UCSD-AML1 (cell line): ENCODE results near the gene EIF3B.
A peak's percentile ranks its signal among the peaks of the same experiment; 100 is the strongest.
"Not testable (repeated sequence)": the region's sequence is repeated elsewhere in the genome, so short reads cannot be mapped to it uniquely, and the experiment has no call there.

ENCODE experiments used
- DNase-seq: peaks from one replicate; lab custom pipeline; 2025; ENCODE audit not compliant: unreplicated experiment; lab: John Stamatoyannopoulos, UW

Gene EIF3B

DNA sequence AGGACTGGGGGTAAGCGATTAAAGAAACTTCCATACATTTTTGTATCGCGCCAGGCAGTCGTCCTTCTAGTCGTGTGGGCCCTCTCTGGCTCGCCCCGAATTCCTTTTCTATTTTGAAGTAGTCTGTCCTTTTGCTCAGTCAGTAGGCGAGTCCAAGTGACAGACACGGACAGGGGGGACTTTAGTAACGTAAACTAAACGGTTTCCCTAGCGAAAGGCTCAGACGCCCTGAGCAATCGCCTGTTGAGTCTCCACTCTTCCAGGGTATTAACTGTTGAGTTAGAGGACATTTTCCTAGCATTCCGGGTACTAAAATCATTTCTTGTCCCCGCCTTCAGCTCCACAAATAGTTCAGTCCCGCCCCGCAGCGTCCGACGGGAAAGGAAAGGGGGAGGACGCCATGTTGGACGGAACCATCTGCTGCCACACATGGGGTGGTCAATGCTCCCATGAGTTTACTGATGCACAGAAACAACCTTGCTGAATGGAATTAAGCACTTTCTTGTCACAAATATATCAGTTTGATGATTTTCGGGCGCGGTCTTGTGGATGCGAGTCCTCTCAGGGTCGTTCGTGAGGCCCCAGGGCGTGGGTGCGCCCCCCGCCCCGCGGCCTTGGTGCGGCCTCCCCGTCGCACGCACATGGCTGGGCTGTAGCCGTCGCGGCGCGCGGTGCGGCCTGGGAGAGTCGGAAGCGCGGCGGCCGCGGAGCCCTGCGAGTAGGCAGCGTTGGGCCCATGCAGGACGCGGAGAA is at the start of gene EIF3B:
Gene EIF3B, plus strand, starts transcription at position 642 of the 753 bp plus-strand sequence. Its CDS starts 95 bp downstream, at position 737.
- peak; percentile 84 for DNase-seq

DNA sequence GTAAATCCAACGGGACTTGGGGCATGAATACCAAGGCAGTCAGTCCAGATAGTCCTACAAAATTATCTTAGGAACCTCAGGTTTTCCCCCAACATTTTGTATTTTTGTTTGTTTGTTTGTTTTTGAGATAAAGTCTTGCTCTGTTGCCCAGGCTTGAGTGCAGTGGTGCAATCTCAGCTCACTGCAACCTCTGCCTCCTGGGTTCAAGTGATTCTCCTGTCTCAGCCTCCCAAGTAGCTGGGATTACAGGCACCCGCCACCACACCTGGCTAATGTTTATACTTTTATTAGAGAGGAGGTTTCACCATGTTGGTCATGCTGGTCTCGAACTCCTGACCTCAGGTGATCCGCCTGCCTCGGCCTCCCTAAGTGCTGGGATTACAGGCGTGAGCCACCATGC is 49.4 kb upstream of the EIF3B start:
- DNase-seq, result not testable (repeated sequence)

DNA sequence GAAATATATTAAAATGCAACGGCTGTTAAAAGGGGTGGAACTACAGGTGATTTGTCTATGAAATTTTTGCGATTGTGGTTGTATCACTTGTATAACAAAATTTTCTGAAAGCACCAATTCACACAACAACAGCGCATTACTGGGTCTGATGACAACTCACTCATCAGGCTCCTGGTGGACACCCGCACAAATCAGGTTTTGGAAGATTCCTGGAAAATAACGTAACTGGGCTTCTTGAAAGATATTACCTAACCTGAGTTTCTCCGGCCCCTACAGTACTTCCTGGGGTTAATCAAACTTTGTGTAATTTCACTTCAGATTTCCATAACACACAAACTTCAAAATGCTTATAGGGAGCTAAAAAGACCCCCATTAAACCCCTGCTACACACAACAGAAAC is 47.9 kb upstream of the EIF3B start:
- no peak for DNase-seq

DNA sequence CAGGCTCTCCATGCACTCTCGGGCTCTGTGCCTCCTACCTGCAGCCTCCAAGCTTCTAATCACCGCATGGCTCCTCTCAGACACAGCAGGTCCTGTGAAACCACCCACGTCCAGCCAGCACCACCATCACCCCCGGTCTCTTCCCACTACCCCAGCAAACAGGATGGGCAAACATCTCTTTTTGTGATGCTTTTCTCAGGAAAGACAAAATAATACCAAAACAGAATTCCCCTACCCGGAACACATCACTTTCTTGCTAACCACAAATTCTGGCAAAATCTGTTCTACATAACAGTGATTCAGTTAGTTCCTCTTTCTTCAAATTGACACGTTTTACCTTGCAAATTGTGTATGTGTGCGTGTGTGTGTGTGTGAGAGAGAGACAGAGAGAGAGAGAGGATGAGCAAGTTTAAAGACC is 46.9 kb upstream of the EIF3B start:
- no peak for DNase-seq

DNA sequence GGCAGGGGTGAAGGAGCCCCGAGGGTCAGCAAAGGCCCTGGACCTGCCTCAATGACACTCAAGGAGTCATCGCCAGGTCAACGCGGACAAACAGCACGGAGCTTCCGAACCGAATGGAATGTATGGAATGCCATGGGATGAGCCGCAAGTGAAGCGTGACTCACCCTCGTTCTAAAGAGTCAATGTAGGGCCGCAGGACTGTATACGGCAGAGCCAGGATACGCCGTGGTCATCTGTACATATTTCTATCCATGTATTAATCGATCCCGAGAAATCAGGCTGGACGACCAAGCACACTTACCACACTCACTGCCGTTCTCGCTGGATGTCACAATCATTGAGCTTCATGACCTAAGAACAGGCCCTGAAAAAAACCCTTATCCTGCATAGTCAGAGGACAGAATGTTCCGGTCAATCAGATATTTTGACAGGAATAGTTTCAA is 44.7 kb upstream of the EIF3B start:
- DNase-seq, result no peak

DNA sequence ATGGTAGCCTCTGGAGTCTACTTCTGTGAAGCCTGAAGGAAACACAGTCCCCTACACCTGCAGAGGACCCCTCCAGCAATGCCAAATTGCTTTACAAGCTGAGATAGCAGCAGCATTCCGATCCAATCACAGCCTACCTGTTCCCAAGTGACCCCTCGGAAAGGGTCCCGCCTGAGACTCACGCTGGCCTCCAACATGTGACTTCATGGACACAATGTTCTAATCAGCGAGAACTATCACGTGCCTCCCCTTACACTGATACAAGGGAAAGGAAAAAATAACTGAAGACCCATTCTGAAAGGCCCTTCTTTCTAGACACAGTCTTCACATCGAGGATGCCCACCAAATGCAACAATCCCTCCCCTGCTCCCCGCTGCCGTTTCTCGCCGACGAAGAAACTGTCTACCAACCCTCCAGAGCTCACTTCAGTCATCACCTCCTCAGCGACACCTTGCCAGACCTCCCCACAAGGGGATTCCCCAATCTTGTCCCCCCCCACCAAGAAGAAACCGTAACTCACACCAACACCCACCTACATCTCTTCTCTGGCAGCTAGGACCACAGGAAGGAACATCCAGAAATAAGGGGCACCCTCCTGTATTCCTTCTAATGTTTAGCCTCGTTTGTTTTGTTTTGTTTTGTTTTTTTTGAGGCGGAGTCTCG is 42.2 kb upstream of the EIF3B start:
- no peak for DNase-seq

DNA sequence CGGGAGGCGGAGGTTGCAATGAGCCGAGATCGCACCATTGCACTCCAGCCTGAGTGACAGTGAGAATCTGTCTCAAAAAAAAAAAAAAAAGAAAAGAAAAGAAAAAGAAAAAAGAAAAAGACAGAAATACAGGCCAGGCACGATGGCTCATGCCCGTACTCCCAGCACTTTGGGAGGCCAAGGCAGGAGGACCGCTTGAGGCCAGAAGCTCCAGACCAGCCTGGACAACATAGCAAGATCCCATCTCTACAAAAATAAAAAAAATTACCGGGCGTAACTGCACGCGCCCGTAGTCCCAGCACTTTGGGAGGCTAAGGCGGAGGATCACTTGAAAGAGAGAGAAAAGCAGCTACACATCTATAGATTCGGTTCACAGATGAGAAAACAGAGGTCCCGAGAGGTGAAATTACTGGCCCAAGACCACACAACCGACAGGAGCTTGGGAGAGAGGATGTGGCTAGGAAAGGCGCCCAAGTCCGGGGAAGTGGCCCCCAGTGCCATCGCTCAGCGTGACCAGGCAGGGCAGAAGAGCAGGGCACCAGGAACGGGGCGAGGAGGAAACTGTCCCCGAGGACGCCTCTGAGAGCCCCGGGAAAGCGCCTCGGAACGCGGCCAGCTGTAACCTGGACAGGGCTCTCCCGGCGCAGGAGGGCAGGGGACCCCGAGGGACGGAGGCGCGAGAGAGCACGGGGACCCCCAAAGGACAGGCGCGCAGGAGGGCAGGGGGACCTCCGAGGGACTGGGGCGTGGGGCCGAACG is 41.0 kb upstream of the EIF3B start:
- no peak for DNase-seq

DNA sequence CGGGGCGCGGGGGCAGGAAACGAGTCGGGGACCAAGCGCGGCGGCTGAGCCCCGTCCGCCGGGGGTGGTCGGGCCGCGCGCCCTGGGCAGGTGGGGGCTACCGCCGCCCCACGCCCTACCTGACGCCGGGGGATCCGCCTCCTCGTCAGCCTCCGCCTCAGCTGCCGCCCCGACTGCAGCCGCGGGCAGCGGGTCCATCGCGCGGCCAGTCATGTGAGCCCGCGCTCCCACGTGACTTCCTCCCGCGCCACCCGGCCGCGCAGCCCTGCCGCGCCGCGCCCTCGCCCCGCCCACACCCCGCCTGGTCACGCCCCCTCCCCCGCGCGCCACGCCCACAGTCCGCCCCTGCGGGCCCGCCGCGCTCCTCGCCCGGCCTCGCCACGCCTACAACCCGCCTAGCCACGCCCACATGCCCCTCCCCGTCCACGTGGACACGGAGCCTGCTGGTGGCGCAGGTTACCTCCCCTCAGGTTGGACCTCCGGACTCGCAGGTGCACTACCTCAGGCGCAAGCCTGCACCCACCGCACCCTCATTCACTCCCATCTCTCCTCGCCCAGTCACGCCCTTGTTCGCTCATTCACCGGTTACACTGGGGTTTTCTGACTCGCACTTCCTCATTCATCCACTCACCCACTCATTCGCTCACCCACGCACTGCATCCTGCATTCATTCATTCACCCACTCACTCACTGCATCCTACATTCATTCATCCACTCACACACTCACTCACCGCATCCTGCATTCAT is 40.2 kb upstream of the EIF3B start, which contains the start of gene SNX8:
Gene SNX8, minus strand, starts transcription at position 233 of the 747 bp plus-strand sequence. Its CDS starts 20 bp downstream, at position 213.
- DNase-seq, result peak; percentile 81

DNA sequence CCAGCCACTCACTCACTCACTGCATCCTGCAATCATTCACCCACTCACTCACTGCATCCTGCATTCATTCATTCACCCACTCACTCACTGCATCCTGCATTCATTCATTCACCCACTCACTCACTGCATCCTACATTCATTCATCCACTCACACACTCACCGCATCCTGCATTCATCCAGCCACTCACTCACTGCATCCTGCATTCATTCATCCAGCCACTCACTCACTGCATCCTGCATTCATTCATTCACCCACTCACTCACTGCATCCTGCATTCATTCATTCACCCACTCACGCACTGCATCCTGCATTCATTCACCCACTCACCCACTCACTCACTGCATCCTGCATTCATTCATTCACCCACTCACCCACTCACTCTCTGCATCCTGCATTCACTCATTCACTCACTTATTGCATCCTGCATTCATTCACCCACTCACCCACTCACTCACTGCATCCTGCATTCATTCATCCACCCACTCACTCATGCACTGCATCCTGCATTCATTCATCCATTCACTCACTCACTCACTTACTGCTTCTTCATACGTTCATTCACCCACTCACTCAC is 39.6 kb upstream of the EIF3B start:
- DNase-seq, result not testable (repeated sequence)

DNA sequence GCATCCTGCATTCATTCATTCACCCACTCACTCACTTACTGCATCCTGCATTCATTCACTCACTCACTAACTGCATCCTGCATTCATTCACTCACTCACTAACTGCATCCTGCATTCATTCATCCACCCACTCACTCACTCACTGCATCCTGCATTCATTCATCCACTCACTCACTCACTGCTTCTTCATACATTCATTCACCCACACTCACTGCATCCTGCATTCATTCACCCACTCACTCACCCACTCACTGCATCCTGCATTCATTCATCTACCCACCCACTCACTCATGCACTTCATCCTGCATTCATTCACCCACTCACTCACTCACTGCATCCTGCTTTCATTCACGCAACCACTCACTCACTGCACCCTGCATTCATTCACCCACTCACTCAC is 38.8 kb upstream of the EIF3B start:
- no peak for DNase-seq

DNA sequence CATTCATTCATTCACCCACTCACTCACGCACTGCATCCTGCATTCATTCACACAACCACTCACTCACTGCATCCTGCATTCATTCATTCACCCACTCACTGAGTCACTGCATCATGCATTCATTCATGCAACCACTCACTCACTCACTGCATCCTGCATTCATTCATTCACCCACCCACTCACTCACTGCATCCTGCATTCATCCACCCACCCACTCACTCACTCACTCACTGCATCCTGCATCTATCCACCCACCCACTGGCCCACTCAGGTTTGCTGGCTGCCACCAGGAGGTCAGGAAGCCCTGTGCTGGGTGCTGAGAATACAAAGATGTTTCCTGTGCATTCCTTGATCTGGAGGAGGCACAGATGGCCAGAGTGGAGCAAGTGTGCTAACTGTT is 38.0 kb upstream of the EIF3B start:
- peak; percentile 10 for DNase-seq

DNA sequence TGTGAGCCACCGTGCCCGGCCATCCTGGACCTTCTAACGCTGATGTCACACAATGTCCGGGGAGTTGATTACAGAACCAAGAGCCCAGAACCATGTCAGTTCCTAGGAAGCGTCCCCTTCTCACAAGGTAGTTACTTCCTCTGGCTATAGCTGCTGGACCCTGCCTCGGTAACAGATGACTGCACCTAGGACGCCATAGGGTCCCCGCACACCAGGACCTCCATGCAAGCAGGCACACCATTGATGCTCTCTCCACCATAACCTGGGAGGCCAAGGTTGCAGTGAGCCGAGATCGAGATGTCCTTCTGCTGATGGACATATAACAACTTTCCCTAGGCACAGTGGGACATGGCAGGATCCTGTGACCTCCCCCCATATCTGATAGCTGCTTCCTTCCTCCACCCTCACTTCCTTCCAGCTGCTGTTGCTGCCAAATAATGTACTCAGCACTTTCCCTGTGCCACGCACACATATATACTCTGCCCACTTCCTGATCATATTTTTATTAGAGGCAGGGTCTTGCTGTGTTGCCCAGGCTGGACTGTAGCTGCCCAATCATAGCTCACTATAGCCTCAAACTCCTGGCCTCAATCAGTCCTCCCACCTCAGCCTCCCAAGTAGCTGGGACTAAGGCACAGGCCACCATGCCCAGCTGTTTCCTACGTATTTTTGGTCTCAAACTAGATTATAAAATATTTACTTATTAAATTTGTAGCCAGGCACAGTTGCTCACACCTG is 36.9 kb upstream of the EIF3B start:
- peak; percentile 13 for DNase-seq

DNA sequence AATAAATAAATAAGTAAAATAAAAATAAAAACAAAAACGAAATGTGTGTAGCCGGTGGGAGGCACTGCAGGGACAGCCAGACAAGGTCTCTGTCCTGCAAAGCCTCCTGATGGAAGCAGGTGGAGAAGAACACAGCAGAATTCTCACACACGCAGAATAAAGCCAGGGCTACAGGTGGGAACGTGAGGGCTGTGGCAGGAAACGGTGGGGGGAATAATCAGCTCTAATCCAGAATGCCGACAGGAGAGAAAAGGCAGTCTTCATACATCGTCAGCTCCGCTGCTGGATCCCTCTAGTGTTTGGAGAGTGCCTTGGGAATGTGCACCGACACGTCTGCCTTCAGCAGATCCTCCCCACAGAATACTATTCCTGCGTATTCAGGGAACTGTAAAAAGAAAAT is 33.6 kb upstream of the EIF3B start:
- no peak for DNase-seq

DNA sequence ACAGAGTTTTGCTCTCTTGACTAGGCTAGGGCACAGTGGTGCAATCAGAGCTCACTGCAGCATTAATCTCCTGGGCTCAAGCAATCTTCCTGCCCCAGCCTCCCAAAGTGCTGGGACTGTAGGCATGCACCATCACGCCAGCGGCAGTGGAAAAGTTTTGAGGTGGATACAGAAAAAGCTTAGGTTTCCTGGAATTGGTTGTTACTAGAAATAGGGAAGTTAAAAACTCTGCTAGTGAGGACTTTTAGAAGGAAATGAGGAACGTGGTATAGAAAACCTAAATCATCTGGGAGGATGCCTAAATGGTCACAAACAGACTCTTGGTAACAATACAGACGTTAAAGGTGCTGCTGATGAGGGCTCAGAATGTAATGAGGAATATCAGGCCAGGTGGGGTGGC is 29.5 kb upstream of the EIF3B start:
- peak; percentile 50 for DNase-seq

DNA sequence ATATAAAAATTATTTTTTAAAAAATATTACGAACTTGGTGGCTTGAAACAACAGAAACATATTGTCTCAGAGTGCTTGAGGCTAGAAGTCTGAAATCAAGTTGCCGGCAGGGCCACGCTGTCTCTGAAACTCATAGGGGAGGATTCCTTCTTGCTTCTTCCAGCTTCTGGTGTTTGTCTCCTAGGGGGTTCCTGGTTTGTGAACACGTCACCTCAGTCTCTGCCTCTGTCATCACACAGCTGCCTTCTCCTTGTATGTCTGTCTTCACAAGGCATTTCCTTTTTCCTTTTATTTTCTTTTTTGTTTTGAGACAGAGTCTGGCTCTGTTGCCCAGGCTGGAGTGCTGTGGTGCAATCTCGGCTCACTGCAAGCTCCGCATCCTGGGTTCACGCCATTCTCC is 27.7 kb upstream of the EIF3B start:
- no peak for DNase-seq

DNA sequence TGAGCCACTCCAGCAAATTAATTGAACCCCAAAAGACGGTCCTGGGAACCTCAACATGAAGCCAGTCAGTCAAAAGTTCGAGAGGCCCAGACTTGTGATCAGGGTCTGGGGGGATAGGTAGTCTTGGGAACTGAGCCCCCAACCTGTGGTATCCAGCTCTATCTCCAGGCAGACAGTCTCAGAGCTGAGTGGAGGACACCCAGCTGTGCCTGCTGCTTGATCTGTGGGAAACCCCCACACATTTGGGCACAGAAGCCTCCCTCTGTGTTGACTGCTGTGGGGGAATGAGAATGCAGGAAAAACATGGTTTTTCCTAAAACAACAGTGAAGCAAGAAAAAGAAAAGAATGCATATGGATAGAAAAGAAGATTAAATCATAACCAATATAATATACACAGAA is 24.1 kb upstream of the EIF3B start:
- DNase-seq, result no peak

DNA sequence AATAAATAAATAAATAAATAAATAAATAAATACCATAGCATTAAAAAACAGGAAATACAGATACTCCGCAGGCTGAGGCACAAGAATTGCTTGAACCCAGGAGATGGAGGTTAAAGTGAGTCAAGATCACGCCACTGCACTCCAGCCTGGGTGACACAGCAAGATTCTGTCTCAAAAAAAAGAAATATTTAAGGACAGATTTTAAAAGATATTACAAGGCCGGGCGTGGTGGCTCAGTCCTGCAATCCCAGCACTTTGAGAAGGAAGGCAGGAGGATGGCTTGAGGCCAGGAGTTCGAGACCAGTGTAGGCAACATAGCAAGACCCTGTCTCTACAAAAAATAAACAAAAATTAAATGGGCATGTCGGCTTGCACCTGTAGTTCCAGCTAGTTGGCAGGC is 22.9 kb upstream of the EIF3B start:
- DNase-seq, result no peak

DNA sequence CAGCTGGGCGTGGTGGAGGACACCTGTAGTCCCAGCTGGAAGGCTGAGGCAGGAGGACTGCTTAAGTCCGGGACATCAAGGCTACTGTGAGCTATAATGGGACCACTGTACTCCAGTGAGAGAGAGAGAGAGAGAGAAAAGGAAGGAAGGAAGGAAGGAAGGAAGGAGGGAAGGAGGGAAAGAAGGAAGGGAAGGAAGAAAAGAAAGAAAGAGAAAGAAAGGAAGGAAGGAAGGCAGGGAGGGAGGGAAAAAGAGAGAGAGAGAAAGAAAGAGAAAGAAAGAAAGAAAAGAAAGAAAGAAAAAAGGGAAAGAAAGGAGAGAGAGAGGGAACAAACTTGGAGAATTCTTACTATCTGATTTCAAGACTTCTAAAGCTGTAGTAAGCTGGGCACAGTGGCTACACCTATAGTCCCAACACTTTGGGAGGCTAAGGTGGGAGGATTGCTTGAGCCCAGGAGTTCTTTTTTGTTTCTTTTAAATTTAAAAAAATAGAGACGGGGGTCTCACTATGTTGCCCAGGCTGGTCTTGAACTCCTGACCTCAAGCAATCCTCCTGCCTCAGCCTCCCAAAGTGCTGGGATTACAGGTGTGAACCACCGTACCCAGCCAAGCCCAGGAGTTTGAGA is 21.9 kb upstream of the EIF3B start:
- DNase-seq, result not testable (repeated sequence)

DNA sequence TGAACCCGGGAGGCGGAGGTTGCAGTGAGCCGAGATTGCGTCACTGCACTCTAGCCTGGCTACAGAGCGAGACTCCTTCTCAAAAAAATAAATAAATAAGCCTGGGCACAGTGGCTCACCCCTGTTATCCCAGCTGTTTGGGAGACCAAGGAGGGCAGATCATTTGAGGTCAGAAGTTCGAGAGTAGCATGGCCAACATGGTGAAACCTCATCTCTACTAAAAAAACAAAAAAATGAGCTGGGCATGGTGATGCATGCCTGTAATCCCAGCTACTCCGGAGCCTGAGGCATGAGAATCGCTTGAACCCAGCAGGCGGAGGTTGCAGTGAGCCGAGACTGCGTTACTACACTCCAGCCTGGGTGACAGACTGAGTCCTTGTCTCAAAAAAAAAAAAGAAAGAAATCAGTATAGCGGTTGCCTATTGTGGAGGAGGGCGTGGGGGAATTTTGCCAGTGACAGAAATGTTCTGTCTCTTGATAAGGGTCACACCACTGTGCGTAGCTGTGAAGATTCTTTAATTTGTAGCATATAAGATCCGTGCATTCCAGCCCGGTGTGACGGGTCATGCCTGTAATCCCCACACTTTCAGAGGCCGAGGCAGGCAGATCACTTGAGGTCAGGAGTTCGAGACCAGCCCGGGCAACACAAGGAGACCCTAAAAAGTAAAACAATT is 17.9 kb upstream of the EIF3B start:
- DNase-seq, result no peak
